ENCODE data around the gene PIGS. TPM values are rescaled to one million over a fixed set of nuclear protein-coding genes. Genes with fewer than 3 reads are reported as not detected.
A peak's percentile ranks its signal among the peaks of the same experiment; 100 is the strongest.
"Not testable (repeated sequence)": the region's sequence is repeated elsewhere in the genome, so short reads cannot be mapped to it uniquely, and the experiment has no call there.

The PIGS gene
- total and polyA plus RNA-seq, 5 donors, result 16.6 to 41.8 (median 40.1) TPM

- no peaks in the 10 kb centered on the region for H3K27me3 ChIP-seq (ENCODE audit: control insufficient read depth, insufficient read depth)
- no peaks in the 10 kb centered on the region for H3K4me1 ChIP-seq (ENCODE audit: control insufficient read depth, insufficient read depth, low read length)
- H3K4me3 ChIP-seq (ENCODE audit: low read length), result no peak overlapping the region
- no peak for DNase-seq
- intact Hi-C loops (cut with DNase I), result no loop called here
- no peak overlapping the region for H3K27ac ChIP-seq (ENCODE audit: low read length)
- no peaks in the 10 kb centered on the region for H3K9me3 ChIP-seq (ENCODE audit: control insufficient read depth, low read length)
- WGBS, result 97% methylated on average over 8 of the region's 8 CpGs
- no peak for ATAC-seq
Measured at GRCh38 chr17:28578246-28579195, 7.2 kb upstream of the PIGS start.

DNA sequence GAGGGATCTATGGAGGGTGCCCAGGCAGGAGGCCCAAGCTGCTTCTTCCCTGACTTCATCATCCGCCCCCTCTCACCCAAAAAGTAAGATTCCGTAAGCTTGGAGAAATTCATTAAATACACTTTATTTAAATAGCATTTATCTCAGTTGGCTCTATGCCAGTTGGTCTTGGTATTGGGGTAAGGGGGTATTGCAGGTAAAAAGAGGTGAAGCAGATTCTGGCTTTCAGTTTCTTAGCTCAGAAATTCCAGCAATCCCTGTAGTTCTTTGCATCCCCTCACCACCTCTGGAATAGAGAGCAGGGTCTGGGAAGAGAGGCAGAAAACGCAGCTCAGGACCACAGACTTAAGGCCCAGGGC lies 6.1 kb upstream of the PIGS start:
- H3K9me3 ChIP-seq (ENCODE audit: control insufficient read depth, low read length), result no peaks in the 10 kb centered on the region
- H3K27ac ChIP-seq (ENCODE audit: low read length), result no peak overlapping the region
- no peak for DNase-seq
- 96% methylated on average over 3 of the region's 3 CpGs for WGBS
- no peaks in the 10 kb centered on the region for H3K27me3 ChIP-seq (ENCODE audit: control insufficient read depth, insufficient read depth)
- ATAC-seq, result no peak
- intact Hi-C loops (cut with DNase I), result no loop called here
- no peaks in the 10 kb centered on the region for H3K4me1 ChIP-seq (ENCODE audit: control insufficient read depth, insufficient read depth, low read length)
- no peak overlapping the region for H3K4me3 ChIP-seq (ENCODE audit: low read length)

GRCh38 chr17:28576758-28577465 lies 5.6 kb upstream of the PIGS start, which contains the start of gene ALDOC:
ALDOC (minus strand) TSS chr17:28576895; CDS start chr17:28575532, 1,363 bp downstream.
- ATAC-seq, result peak; percentile 96
- peak; percentile 98 to 100 (median 99) for DNase-seq
- intact Hi-C loops (cut with DNase I), result no loop called here

GRCh38 chr17:28576016-28576415 lies 4.7 kb upstream of the PIGS start:
- ATAC-seq; H3K9me3 ChIP-seq (ENCODE audit: control insufficient read depth, low read length); H3K27me3 ChIP-seq (ENCODE audit: control insufficient read depth, insufficient read depth); H3K4me1 ChIP-seq (ENCODE audit: control insufficient read depth, insufficient read depth, low read length); intact Hi-C loops (cut with DNase I); DNase-seq: not testable (repeated sequence)
- Histone ChIP-seq H3K27ac (ENCODE audit: low read length) (peak overlapping the region; percentile 20), H3K4me3 (ENCODE audit: low read length) (peak overlapping the region; percentile 16)
- 54% methylated on average over 3 of the region's 3 CpGs for WGBS

More at GRCh38 chr17:28576758-28577465, 5.6 kb upstream of the PIGS start, which contains the start of gene ALDOC:
- peak within 1 kb of the TSS; percentile 40 for H3K27ac ChIP-seq (ENCODE audit: low read length)
- H3K27me3 ChIP-seq (ENCODE audit: control insufficient read depth, insufficient read depth), result no peaks in the 10 kb centered on the region
- WGBS, result 5% methylated on average over 25 of the region's 26 CpGs
- H3K4me3 ChIP-seq (ENCODE audit: low read length), result peak within 1 kb of the TSS; percentile 16
- H3K9me3 ChIP-seq (ENCODE audit: control insufficient read depth, low read length), result no peaks in the 10 kb centered on the region
- H3K4me1 ChIP-seq (ENCODE audit: control insufficient read depth, insufficient read depth, low read length), result no peaks in the 10 kb centered on the region

DNA sequence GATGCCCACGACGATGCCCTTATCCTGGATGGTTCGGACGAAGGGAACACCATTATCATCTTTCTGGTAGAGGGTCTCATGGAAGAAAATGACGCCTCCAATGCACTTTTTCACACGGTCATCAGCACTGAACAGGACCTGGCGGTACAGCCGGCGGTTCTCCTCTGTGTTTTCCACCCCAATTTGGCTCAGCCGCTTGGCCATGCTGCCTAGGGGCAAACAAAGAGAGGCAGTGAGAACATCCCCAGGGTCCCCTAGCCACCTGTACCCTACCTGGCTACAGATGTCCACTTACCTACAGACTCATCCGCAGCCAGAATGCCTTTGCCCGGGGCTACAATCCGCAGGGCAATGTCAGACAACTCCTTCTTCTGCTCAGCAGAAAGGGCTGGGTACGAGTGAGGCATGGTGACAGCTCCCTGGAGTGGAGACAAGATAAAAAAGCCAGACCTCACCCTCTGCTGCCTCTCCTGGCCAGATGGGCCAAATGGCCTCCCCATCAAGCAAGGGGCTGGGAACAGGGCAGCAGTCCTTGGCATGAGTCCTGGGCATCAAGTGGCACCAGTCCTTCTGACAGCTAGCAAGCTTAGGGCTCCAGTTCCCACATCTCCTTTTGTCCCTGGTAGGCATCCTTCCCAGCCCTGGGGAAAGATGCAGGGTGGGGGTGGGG lies 3.9 kb upstream of the PIGS start:
- WGBS, result 68% methylated on average over 14 of the region's 14 CpGs
- ATAC-seq (peak; percentile 49 to 53), DNase-seq (peak; percentile 73 to 90 (median 82))
- Histone ChIP-seq H3K27me3 (ENCODE audit: control insufficient read depth, insufficient read depth) (no peaks in the 10 kb centered on the region), H3K4me1 (ENCODE audit: control insufficient read depth, insufficient read depth, low read length) (no peaks in the 10 kb centered on the region), H3K9me3 (ENCODE audit: control insufficient read depth, low read length) (no peaks in the 10 kb centered on the region), H3K4me3 (ENCODE audit: low read length) (no peak overlapping the region), H3K27ac (ENCODE audit: low read length) (peak overlapping the region; percentile 18)
- intact Hi-C loops (cut with DNase I), result no loop called here

DNA sequence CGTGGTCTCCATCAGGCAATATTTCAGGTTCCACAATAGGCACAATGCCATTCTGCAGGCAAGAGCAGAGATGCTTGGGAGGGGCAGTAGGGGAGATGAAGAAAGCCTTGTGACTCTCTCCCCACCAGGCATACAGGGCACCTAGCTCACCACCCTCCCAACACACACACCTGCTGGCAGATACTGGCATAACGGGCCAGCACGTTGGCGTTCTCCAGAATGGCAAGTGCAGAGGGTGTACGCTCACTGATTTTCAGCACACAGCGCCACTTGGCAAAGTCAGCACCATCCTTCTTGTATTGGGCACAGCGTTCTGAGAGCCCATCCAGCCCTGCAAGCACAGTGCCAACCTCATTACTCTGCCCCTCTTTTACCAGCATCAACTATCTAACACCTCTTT lies 3.2 kb upstream of the PIGS start:
- H3K27ac ChIP-seq (ENCODE audit: low read length), result no peak overlapping the region
- WGBS, result 79% methylated on average over 7 of the region's 7 CpGs
- H3K27me3 ChIP-seq (ENCODE audit: control insufficient read depth, insufficient read depth), result no peaks in the 10 kb centered on the region
- ATAC-seq (no peak), DNase-seq (no peak)
- no peaks in the 10 kb centered on the region for H3K4me1 ChIP-seq (ENCODE audit: control insufficient read depth, insufficient read depth, low read length)
- H3K9me3 ChIP-seq (ENCODE audit: control insufficient read depth, low read length), result no peaks in the 10 kb centered on the region
- intact Hi-C loops (cut with DNase I), result no loop called here
- H3K4me3 ChIP-seq (ENCODE audit: low read length), result no peak overlapping the region

DNA sequence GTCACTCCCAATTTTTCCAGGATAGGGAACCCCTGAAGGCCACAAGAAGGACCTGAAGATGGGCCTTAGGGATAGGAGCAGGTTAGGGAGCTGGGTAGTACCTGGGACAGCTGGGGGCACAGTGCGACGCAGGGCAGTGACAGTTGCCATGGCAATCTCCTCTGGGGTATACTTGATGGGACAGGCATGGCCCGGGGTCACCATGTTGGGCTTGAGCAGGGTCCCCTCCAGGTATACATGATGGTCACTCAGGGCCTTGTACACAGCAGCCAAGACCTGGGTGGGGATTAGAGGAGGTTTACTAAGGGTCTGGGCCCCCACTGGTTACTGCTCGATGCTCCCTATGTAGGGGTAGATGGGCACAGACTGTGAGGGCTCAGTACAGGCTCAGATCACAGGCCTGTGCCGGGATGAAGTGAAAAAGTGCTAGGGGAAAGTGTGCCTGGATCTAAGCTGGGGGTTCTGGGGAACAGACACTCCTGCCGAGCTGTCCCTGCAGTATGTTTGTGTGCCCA lies 2.7 kb upstream of the PIGS start:
- Histone ChIP-seq H3K27ac (ENCODE audit: low read length) (no peak overlapping the region), H3K9me3 (ENCODE audit: control insufficient read depth, low read length) (no peaks in the 10 kb centered on the region), H3K4me3 (ENCODE audit: low read length) (no peak overlapping the region), H3K27me3 (ENCODE audit: control insufficient read depth, insufficient read depth) (no peaks in the 10 kb centered on the region), H3K4me1 (ENCODE audit: control insufficient read depth, insufficient read depth, low read length) (no peaks in the 10 kb centered on the region)
- ATAC-seq (no peak), DNase-seq (no peak)
- 95% methylated on average over 6 of the region's 6 CpGs for WGBS
- intact Hi-C loops (cut with DNase I), result no loop called here

DNA sequence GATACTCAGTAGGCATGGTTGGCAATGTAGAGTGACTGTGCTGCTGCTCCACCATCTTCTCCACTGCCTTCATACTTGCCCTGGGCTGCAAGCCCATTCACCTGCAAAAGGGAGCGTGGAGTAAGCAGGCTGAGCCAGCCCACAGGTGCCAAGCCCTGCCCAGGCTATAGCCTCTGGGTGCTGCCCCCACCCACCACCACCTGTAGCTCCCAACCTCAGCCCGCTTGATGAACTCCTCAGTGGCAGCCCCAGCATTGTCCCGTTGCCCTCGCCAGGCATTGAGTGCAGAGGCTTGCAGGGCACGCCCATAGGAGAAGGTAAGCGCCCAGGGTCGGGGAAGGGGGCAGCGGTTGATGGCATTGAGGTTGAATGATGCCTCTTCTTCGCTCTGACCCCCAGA lies 2.2 kb upstream of the PIGS start:
- Histone ChIP-seq H3K9me3 (ENCODE audit: control insufficient read depth, low read length) (no peaks in the 10 kb centered on the region), H3K4me1 (ENCODE audit: control insufficient read depth, insufficient read depth, low read length) (no peaks in the 10 kb centered on the region), H3K27me3 (ENCODE audit: control insufficient read depth, insufficient read depth) (no peaks in the 10 kb centered on the region), H3K4me3 (ENCODE audit: low read length) (no peak overlapping the region), H3K27ac (ENCODE audit: low read length) (no peak overlapping the region)
- DNase-seq (no peak), ATAC-seq (no peak)
- intact Hi-C loops (cut with DNase I), result no loop called here
- 96% methylated on average over 9 of the region's 9 CpGs for WGBS

- Histone ChIP-seq H3K27me3 (ENCODE audit: control insufficient read depth, insufficient read depth) (no peaks in the 10 kb centered on the region), H3K27ac (ENCODE audit: low read length) (no peak overlapping the region), H3K4me3 (ENCODE audit: low read length) (no peak overlapping the region), H3K4me1 (ENCODE audit: control insufficient read depth, insufficient read depth, low read length) (no peaks in the 10 kb centered on the region), H3K9me3 (ENCODE audit: control insufficient read depth, low read length) (no peaks in the 10 kb centered on the region)
- intact Hi-C loops (cut with DNase I), result no loop called here
- DNase-seq, result no peak
- no peak for ATAC-seq
Measured at GRCh38 chr17:28573040-28573380, 1.7 kb upstream of the PIGS start.

- no peak overlapping the region for H3K27ac ChIP-seq (ENCODE audit: low read length)
- DNase-seq, result no peak
- no peaks in the 10 kb centered on the region for H3K4me1 ChIP-seq (ENCODE audit: control insufficient read depth, insufficient read depth, low read length)
- 64% methylated on average over 5 of the region's 5 CpGs for WGBS
- intact Hi-C loops (cut with DNase I), result no loop called here
- H3K4me3 ChIP-seq (ENCODE audit: low read length), result peak overlapping the region; percentile 68
- H3K9me3 ChIP-seq (ENCODE audit: control insufficient read depth, low read length), result no peaks in the 10 kb centered on the region
- no peaks in the 10 kb centered on the region for H3K27me3 ChIP-seq (ENCODE audit: control insufficient read depth, insufficient read depth)
- no peak for ATAC-seq
Measured at GRCh38 chr17:28572259-28573039, 1.1 kb upstream of the PIGS start.

All from right cardiac atrium (tissue), 5 donors.